NOMO-1 treated with DMSO at 0.1 percent for 48 hours (cell line): Measurements from ENCODE around the gene SLMAP.

Source experiments
- DNase-seq: peaks from one replicate; lab custom pipeline; 2025; ENCODE audit not compliant: unreplicated experiment; lab: John Stamatoyannopoulos, UW

SLMAP gene

DNA sequence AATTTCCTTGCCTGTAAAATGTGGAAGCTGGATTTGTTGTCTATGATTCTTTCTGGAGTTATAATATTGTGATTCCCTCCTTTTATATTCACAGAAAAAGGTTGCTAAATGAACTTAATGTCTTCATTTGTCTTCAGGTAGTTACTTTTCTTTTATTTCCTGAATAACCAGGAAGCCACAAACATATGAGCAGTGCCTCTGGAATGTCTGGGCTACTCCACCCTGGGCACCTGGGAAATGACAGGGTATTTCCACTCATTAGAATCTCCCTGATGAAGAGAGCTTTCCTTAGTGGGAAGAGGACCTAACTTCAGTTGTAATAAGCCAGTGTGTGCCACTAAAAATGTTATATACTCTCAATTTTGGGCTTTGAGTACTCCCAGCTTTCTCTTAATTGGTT lies 3.8 kb upstream of the SLMAP start:
- DNase-seq: no peak

DNA sequence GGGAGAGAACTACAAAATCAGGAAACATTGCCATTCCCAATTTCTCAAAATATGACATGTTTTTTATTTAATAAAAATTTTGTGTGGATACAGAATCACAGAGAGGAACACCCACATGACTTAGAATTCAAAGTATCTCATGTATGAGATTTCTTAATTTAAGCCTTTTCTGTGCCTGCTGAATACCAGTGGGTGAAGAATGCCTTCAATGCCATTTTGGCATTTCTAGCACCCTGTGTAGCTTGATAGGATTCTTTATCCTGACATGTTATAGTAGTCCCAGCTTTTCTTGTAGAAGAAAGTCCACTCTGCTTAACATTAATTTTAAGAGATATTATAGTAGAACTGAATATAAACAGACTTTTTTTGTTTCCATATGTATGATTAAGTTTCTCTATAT lies 3.1 kb upstream of the SLMAP start:
- no peak for DNase-seq

DNA sequence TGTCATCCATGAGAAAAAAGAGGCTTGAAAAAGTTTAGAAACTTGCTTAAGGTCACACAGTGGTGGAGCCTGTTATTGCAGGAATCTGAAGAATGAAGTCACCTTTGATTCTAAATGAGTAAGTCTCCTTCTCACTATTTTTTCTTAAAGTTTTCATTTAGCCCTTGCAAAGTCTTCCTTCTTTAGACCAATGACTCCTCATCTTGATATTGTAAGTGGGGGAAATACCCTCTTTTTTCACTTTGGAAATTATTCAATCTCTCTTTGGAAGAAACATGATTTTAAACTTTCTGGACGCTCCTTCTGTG lies 787 bp upstream of the SLMAP start:
- DNase-seq: peak; percentile 62

DNA sequence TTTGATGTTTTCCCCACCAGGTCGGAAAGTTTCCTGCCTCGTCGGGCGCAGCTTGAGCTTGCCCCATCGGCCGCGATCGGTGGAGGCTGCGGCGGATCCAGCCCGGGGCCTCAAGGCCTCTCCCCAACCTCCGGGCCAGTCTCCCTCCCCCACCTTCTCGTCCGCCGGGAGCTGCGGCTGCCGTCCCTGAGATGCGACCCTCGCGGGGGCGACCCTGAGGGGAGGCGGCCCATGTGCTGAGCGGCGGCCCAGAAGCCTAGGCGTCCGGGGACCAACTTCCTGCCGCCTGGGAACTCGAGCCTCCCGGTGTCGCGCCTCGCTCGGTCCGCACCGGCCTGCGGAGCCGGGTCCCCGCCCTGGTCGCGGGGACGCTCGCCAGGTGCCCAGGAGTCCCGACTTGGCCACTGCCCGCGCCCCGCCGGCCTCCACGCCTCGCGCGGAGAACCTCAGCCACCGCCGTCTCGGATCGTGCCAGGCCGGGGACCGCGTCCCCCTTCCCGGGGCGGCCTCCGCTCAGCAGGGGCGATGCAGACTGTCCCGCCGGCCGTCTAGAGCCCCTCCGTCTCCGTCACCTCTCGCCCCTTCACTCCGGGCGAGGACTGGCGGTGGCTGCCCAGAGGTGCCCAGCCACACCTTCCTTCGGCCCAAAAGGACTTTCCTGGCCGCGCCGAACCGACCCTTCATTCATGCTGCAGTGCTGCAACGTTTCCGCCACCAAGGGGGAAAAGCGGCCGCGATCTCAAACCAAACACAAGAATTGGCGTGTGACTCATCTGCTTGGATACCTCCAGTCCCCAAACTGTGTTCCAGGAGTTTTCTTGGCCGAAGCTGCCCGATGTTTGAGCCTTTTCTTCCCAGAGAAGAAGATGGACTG lies 656 bp downstream of the SLMAP start:
- no peak for DNase-seq

DNA sequence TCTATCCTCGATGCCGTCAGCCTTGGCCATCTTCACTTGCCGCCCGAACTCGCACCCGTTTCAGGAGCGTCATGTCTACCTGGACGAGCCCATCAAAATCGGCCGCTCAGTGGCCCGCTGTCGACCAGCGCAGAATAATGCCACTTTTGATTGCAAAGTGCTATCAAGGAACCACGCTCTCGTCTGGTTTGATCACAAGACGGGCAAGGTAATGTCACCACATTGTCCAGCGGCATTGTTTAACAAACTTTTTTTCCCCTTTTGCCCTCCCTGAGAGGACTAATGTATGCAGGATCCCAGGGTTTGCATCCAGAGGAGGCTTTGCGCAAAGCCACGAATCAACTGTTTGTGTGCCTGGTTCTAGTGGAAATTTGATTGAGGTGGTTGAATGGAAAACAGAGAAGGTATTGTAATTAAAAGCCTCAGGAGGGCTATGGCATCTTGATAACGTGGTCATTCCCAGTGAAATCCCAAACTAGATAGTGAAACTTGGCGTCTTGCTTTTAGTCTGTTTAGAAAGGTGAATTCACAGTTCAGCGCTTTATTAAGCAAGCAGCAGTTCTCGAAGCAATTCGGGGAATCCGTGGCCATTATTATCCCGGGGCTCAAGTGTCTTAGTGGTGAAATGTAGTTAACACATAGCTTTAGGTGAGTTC lies 1.7 kb downstream of the SLMAP start:
- no peak for DNase-seq

DNA sequence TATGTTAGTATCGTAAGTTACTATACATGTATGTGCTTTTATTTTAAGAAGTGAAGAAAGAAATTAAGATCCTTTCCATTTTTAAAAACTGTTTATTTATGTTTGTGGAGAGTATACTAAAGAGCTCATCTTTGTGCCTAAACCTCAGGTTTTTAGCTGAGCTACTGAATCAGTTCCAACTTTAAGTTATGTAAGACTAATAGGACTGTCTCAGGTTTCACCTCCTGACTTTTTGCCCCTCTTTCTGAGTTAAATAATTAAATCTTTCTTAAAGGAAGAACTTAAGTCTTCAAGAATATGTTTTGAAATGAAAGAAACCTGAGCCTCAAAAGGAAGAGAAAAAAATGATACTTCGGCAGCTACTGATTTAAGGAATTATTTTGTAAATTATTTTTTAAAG lies 2.6 kb downstream of the SLMAP start:
- no peak for DNase-seq

DNA sequence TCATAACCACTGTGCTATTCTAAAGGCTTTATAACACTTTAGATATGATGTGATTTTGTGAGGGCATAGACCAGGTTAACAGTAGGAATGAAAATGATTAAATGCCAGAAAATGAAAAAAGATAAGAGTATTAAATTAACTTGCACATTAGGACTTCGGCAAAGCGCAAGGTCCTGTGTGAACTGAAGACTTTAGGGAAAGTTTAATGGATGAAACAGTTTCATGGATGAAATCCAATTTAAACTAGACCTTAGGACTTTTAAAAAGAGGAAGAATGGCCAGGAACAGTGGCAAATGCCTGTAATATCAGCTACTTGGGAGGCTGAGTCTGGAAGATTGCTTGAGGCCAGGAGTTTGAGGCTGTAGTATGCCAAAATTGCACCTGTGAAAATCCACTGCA lies 8.7 kb downstream of the SLMAP start:
- DNase-seq: no peak

DNA sequence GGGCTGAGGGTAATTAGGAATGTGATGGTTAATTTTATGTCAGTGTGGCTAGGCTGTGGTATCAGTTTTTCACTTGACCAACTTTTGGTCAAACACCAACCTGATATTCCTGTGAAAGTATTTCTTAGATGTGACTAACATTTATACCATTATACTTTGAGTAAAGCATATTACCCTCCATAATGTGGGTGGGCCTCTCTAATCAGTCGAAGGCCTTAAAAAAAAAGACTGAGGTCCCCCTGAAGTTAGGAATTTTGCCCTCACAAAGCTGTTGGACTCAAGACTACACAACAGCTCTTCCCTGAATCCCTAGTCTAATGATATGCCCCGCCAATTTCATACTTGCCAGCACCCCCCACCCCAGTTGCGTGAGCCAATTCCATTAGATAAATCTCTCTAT lies 12.5 kb downstream of the SLMAP start:
- DNase-seq: no peak

DNA sequence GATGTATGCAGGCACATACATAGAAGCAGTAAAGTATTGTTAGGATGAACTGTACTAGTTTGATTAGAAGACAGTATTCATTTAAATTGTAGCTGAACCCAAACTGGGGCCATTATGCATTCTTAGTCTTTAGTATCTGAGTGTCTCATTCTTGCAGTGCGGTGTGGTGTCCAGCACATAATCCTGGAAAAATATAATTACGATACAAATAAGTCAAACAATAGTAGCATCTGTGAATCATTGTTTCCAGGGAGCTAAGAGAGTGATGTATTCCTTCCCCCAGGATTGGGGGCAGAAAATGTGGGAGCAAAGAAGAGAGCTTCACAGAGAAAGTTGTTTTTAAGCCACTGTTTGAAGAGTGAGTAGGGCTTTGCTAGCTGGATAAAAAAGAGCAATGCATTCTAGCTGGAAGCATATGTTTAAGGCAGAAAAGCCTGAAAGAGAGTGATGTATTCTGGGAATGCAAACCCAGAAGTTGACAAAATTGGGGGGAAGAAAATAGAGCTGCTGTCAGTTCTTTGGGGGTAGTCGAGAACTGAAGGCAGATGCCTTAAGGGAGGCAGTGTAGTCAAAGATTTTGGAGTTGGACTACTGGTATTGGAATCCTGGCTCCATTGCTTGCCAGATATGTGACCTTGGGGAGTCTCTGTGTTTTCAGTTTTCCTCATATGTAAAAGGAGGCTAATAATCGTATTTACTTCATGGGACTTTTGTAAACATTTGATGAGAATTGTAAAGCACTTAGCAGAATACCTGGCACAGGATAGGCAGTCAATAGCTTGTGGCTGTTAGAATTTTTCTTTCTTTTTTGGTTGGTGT lies 14.1 kb downstream of the SLMAP start:
- DNase-seq: no peak

DNA sequence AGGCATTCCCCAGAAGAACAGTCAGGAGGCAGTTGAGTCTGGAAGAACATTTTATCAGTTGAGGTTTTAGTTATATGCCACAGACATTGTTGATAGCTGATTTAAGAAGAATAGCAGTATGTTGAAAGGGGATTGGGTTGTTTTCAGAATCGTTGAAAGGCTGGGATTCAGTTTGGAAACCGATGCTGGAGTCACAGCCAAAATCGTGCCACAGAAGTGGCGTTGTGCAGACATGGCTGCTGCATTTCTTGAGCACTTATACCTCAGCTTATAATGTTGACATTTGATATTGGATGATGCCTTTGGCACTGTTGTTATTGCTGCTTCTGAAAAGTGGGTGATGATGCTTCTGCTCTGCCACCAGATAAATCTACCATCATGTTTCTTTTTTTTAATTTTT lies 16.1 kb downstream of the SLMAP start:
- DNase-seq: no peak

DNA sequence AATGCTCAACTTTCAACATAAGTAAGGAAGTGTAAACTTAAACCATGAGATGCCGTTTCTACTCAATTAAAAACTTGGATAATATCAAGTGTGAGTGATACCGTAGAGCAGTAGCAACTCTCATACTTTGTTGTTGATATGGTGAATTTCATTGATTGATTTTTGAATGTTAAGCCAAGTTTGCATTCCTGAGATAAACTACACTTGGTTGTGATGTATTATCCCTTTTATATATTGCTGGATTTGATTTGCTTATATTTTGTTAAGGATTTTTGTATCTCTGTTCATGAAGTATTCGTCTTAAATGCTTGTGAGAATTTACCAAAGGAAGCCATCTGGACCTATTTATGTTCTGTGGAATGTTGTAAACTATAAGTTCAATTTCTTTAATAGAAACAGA lies 21.7 kb downstream of the SLMAP start:
- DNase-seq: no peak

DNA sequence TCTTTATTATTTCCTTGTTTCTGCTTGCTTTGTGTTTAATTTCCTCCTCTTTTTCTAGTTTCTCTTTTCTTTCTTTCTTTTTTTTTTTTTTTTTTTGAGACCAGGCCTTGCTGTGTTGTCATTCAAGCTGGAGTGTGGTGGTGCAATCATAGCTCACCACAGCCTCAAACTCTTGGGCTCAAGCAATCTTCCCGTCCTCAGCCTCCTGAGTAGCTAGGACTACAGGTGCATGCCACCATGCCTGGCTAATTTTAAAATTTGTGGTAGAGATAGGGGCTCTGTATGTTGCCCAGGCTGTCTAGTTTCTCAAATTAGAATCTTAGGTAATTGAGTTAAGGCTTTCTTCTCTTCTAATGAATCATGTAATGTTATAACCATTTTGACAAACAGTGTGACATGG lies 22.4 kb downstream of the SLMAP start:
- peak; percentile 51 for DNase-seq

DNA sequence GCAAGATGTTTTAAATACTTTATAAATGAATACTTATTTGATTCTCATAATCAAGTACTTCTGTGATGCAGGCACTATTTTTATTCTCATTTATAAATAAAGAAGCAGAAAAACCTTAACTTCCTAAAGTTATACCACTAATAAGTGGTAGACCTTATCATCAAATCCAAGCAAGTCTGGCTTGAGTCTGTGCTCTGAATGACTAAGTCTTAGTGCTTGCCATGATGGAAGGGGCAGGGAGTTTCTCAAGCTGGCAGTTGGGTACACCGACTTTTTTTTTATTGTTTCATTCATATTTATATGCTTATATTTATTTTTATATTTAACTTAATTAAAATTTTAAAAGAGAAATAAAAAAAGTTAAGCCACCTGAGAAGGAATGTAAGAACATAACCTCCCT lies 23.6 kb downstream of the SLMAP start:
- DNase-seq: no peak

DNA sequence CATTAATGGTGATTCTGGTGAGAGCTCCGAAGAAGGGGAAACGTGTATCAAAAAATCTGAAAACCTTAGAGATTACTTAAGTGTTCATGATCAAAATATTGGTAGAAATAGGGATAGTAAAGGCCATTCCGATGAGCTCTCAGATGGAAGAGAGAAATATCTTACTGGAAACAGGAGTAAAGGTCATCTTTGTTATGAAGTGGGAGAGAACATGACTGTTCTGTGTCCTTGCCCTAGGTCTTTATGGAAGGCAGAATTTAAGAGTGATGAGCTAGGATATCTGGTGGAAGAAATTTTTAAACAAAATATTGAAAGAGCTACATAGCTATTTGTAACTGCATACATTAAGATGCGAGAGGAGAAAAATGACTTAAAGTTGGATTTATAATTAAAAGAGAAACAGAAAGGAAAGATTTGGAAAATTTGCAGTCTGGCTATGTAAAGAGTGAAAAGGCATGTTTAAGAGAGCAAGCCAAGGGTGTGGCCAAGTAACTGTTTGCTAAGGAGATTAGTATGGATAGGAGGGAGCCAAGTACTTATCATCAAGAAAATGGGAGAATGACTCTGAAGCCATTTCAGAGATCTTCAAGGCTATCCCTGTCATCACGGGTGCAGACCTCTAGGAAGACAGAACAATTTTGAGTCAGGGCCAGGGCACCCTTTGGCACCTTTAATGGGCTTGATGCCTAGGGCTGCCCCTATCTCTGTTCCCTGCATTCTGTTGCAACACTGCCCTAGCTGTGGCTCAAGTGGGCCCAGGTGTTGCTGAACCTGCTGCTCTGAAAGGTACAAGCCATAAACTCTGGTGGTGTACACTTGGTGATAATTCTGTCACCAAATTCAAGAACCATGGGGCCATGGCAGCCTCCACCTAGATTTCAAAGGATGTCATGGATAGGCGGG lies 27.3 kb downstream of the SLMAP start:
- DNase-seq: no peak

DNA sequence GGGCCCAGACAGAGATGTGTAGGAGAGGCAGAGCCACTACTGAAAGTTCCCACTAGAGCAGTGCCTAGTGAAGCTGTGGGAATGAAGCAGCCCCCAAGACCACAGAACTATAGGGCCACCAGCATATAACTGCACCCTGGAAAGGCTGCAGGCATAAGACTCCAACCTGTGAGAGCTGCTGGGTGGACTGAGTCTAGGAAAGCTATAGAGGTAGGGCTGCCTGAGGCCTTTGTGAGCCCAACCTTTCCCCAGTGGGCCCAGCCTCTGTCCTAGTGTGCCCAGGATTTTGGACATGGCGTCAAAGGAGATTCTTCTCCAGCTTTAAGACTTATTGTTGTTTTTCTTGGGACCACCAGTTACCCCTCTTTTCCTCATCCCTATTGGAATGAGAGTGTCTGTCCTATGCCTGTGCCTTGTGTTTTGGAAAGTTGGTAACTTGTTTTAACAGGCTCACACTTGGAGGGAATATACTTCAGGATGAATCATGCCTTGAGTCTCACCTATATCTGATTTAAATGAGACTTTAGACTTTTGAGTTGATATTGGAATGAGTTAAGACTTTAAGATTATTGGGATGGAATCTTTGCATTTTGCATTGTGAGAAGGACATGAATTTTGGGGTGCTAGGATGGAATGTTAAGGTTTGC lies 28.1 kb downstream of the SLMAP start:
- no peak for DNase-seq

DNA sequence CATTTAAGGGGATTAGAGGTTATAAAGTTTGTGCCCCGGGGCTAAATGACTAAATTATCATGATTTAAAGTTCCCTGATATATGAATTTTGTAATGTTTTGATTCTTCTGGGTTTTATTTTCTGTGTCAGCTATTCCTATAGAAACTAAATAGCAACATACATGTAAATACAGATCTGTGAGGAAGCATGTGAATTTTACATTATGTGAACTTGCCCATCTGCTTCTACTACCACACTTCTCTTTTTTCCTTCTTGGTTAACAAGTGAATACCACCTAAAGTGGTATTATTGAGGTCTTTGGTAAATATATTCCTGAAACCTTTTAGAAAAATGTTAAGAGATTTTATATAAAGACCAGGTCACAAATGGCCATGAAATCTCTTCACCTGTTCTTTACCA lies 29.3 kb downstream of the SLMAP start:
- no peak for DNase-seq

DNA sequence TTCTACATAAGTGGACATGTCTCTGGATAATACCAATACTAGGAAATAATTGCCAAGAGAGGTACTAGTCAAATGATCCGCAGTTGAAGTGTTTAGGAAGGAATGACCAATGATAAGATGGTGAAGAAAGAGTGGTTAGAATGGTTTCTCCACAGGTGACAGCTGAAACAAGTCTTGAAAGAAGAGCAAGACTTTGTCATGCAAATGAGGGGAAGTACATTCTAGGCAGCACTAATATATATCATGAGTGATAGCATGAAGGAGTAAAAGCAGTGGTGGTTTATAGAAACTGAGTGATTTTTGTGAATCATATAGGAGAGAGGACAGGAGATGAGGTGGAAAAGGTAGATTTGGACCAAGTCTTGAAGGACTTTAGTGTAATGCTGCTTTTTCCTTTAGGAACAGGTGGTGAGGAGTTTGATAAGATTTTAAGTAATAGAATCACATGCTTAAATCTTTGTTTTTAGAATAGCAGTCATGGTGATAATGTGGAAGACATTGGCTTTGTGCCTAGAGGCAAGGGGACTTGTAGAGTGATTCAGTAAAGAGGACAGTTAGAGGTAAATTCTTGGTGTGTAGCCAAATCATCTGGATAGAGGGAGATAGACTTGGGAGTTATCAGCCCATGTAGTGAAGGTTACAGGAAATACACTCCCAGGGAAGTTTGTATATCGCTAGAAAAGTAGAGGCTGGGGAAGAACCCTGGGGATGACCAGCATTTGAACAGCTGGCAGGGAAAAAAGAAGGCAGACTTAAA lies 31.9 kb downstream of the SLMAP start:
- no peak for DNase-seq

DNA sequence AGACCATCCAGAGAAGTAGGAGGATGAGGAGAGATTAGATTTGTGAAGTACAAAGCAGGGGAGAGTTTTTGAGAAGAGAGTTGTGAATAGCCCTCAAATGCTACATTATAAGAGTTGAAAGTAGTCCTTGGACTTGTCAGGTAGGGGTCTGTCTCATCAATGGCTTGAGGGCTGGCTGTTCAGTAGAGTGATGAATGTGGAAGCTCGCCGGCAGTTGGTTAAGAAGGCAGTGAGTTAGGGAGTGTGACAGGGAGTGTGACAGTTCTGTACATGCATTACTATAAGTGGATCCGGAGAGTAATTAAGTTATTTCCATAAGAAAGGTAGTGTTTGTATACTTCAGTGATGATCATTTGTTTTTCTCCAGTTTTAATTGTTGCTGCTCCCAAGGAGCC lies 32.5 kb downstream of the SLMAP start:
- DNase-seq: no peak

DNA sequence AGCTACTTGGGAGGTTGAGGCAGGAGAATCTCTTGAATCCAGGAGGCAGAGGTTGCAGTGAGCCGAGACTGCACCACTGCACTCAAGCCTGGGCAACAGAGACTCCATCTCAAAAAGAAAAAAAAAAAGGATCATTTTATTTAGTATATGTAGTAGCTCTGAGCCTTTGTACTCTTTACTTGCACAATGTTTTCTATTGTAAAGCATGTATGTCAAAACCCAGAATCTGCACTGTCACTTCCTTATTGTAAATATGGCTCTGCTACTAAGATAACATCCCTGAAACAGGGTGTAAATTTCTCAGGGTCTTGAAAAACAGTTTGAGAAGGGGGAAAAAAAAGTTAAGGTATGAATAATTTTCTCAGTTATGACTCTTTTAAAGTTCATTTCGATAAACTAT lies 35.1 kb downstream of the SLMAP start:
- peak; percentile 93 for DNase-seq

DNA sequence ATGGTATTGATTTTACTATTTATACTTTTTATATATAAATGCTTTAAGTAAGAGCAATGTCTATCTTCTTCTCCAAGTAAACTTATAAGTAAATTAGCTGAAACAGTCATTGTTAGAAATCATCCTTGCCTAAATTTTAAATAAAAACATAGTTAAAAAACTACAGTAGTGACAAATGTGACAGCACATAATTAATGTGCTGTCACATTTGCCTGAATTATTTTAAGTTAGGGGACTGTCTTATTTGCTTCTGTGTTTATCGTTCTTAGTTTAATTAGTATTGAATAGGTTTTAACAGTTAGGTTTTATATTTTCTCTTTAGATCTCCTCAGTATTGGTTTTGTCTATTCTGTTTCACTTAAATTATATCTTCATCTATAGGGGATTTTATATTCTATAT lies 36.1 kb downstream of the SLMAP start:
- no peak for DNase-seq
